Suprapubic skin (tissue), 4 donors: ENCODE data around the gene CFAP52. TPM values are rescaled to one million over a fixed set of nuclear protein-coding genes. Genes with fewer than 3 reads are reported as not detected.
"Not testable (repeated sequence)": the region's sequence is repeated elsewhere in the genome, so short reads cannot be mapped to it uniquely, and the experiment has no call there.

Source experiments
- DNase-seq, 2 donors: peaks; one replicate each; pipeline ENCODE4 v3.0.0-alpha.2; 2019; ENCODE audit warnings: low spot score in 2 of 2
- H3K27ac ChIP-seq: fragments of 200-600 bp; sonication (generic); one replicate; pipeline ENCODE4 v1.5.1; 2019
- H3K27me3 ChIP-seq: fragments of 200-600 bp; sonication (generic); one replicate; pipeline ENCODE4 v1.5.1; 2019
- H3K36me3 ChIP-seq: fragments of 200-600 bp; sonication (generic); one replicate; pipeline ENCODE4 v1.5.1; 2019
- H3K4me1 ChIP-seq: fragments of 200-600 bp; sonication (generic); one replicate; pipeline ENCODE4 v1.5.1; 2019
- H3K4me3 ChIP-seq: fragments of 200-600 bp; sonication (generic); one replicate; pipeline ENCODE4 v1.5.1; 2019; ENCODE audit warnings: mild to moderate bottlenecking
- H3K9me3 ChIP-seq: fragments of 200-600 bp; sonication (generic); one replicate; pipeline ENCODE4 v1.5.1; 2019
- CTCF ChIP-seq, 2 donors: fragments of 200-600 bp in 1 of 2; fragments of 450-650 bp in 1 of 2; sonication (generic) in 1 of 2; IDR thresholded peaks; one replicate each; pipeline ENCODE4 v1.5.1; 2016 to 2019; ENCODE audit warnings: antibody characterized with exemption in 2 of 2, mild to moderate bottlenecking in 1 of 2, moderate library complexity in 1 of 2
- EP300 ChIP-seq: sonication (generic); formaldehyde crosslinking; IDR thresholded peaks from one replicate; pipeline ENCODE4 v1.6.1; 2017; ENCODE audit warnings: antibody characterized with exemption
- POLR2A ChIP-seq, 2 donors: fragments of 450-650 bp; IDR thresholded peaks; one replicate each; pipeline ENCODE4 v1.6.1; 2017; ENCODE audit warnings: antibody characterized with exemption in 2 of 2, mild to moderate bottlenecking in 2 of 2, moderate library complexity in 2 of 2
- POLR2AphosphoS5 ChIP-seq, 3 donors: sonication (generic); formaldehyde crosslinking; IDR thresholded peaks; one replicate each; pipeline ENCODE4 v1.6.1; 2017; ENCODE audit warnings: antibody characterized with exemption in 3 of 3
- WGBS: methylation state at CpG from one replicate; pipeline ENCODE4 v1.1.5; 2018; 5-methylcytosine and 5-hydroxymethylcytosine counted together
- total RNA-seq, 4 donors: library from RNA; depleted of rRNA; stranded (reverse); fragments of >200 nt; gene quantifications; one replicate each; pipeline ENCODE4 v1.1.0, GENCODE V29; 2016

Gene CFAP52
- total RNA-seq, 4 donors from 2014 or later = not detected

DNA sequence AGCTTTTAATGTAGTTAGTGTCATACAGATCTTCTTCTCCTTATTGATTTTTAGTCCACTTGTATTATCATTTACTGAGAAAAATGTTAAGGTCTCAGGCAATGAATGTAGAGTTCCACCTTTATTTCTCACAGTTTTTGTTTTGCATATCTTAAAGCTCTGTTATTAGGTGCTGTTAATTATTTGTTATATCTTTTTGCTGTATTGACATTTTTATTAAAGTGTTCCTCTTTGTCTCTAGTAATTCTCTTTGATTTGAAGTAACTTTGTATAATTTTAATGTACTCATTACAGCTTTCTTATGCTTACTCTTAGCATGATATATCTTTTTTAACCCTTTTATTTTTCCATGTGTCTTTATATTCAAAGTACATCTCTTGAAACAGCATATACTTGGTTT, 46.5 kb downstream of the CFAP52 start:
- H3K4me1 ChIP-seq = no peaks in the 10 kb centered on the region
- H3K27ac ChIP-seq = no peak overlapping the region
- no peak overlapping the region for H3K4me3 ChIP-seq
- DNase-seq = no peak
- no peaks in the 10 kb centered on the region for H3K36me3 ChIP-seq
- no peaks in the 10 kb centered on the region for H3K27me3 ChIP-seq
- H3K9me3 ChIP-seq = peaks cover 10% of the 10 kb centered on the region
- TF ChIP-seq POLR2AphosphoS5 (IDR thresholded peaks at IDR 0.05) = no peak
- no peak for TF ChIP-seq CTCF (IDR thresholded peaks at IDR 0.05)
- no peak for TF ChIP-seq POLR2A (IDR thresholded peaks at IDR 0.05)
- TF ChIP-seq EP300 = no peak

DNA sequence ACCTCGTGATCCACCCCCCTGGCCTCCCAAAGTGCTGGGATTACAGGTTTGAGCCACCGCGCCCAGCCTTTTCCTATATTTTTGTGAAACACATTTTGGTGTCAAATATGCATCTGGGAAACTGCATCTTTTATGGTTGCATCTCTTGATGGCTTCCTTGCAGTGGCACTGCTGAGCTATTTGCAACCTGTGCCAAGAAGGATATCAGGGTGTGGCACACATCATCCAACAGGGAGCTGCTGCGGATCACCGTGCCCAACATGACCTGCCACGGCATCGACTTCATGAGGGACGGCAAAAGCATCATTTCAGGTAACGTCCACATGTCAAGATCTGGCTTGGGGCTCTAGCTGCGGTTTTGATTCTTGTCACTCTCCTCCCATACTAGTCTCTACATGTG, 52.1 kb downstream of the CFAP52 start:
- H3K36me3 ChIP-seq = no peaks in the 10 kb centered on the region
- H3K27me3 ChIP-seq = no peaks in the 10 kb centered on the region
- H3K4me1 ChIP-seq = no peaks in the 10 kb centered on the region
- no peak overlapping the region for H3K27ac ChIP-seq
- no peak for DNase-seq
- no peak overlapping the region for H3K4me3 ChIP-seq
- WGBS = 60% methylated on average over 10 of the region's 10 CpGs
- H3K9me3 ChIP-seq = peaks cover 8% of the 10 kb centered on the region
- no peak for TF ChIP-seq CTCF (IDR thresholded peaks at IDR 0.05)
- TF ChIP-seq EP300 = no peak
- TF ChIP-seq POLR2AphosphoS5 (IDR thresholded peaks at IDR 0.05) = no peak
- no peak for TF ChIP-seq POLR2A (IDR thresholded peaks at IDR 0.05)

DNA sequence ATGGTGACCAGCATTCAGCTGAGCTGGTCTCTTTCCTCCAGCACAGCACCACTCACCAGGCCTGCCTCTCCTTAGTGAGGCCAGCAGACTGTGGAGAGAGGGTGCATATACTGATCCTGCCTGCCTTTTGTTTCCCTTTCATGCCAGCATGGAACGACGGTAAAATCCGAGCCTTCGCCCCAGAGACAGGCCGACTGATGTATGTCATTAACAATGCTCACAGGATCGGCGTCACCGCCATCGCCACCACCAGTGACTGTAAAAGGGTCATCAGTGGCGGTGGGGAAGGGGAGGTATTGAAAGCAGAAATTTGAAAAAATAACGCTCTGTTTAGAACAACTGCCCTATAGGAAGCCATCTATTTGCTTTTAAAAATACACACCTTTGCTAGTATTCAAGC, 56.3 kb downstream of the CFAP52 start:
- 93% methylated on average over 11 of the region's 11 CpGs for WGBS
- H3K36me3 ChIP-seq = no peaks in the 10 kb centered on the region

DNA sequence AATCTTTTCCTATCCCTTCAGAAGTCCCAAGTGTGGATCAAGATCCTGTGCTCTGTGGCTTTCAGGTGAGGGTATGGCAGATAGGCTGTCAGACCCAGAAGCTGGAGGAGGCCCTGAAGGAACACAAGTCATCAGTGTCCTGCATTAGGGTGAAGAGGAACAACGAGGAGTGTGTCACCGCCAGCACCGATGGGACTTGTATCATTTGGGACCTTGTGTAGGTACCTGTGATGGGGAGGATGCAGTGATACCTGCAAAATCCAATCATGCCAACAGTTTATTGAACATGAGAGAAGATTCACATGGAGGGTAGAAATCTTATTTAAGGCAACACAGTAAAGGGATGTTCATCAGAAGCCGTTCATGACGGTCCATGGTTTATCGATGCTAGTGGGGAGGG, 58.9 kb downstream of the CFAP52 start:
- Histone ChIP-seq H3K9me3 (no peaks in the 10 kb centered on the region), H3K27ac (no peak overlapping the region), H3K4me3 (no peak overlapping the region), H3K4me1 (no peaks in the 10 kb centered on the region), H3K36me3 (no peaks in the 10 kb centered on the region), H3K27me3 (no peaks in the 10 kb centered on the region)
- 87% methylated on average over 6 of the region's 6 CpGs for WGBS
- TF ChIP-seq EP300 (no peak), POLR2AphosphoS5 (IDR thresholded peaks at IDR 0.05) (no peak), POLR2A (IDR thresholded peaks at IDR 0.05) (no peak), CTCF (IDR thresholded peaks at IDR 0.05) (no peak)
- DNase-seq = no peak

More for the DNA sequence above, 56.3 kb downstream of the CFAP52 start:
- H3K9me3 ChIP-seq = no peaks in the 10 kb centered on the region
- no peak for TF ChIP-seq EP300
- no peak for TF ChIP-seq POLR2AphosphoS5 (IDR thresholded peaks at IDR 0.05)
- no peak for TF ChIP-seq POLR2A (IDR thresholded peaks at IDR 0.05)
- no peak for TF ChIP-seq CTCF (IDR thresholded peaks at IDR 0.05)
- H3K4me3 ChIP-seq = no peak overlapping the region
- no peaks in the 10 kb centered on the region for H3K27me3 ChIP-seq
- no peak overlapping the region for H3K27ac ChIP-seq
- no peak for DNase-seq
- H3K4me1 ChIP-seq = no peaks in the 10 kb centered on the region

DNA sequence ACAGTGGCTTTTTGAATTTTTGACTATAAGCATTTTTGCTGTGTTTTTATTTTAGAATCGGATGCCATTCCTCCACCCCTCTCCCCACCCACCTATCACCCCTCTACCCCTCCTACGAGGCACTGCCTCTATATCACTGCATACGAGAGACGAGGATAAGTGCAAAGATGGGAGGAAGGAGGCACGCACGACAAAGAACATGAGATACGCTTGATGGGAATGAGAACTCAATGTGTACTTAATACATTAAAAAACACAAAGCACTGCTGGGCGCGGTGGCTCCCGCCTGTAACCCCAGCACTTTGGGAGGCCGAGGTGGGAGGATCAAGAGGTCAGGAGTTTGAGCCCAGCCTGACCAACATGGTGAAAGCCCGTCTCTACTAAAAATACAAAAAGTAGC, 60.1 kb downstream of the CFAP52 start:
- Histone ChIP-seq H3K4me1 (no peaks in the 10 kb centered on the region), H3K9me3 (no peaks in the 10 kb centered on the region), H3K36me3 (no peaks in the 10 kb centered on the region), H3K27ac (no peak overlapping the region), H3K4me3 (no peak overlapping the region), H3K27me3 (no peaks in the 10 kb centered on the region)
- 91% methylated on average over 12 of the region's 12 CpGs for WGBS
- DNase-seq = no peak
- no peak for TF ChIP-seq POLR2A (IDR thresholded peaks at IDR 0.05)
- TF ChIP-seq POLR2AphosphoS5 (IDR thresholded peaks at IDR 0.05) = no peak
- TF ChIP-seq EP300 = no peak
- no peak for TF ChIP-seq CTCF (IDR thresholded peaks at IDR 0.05)

DNA sequence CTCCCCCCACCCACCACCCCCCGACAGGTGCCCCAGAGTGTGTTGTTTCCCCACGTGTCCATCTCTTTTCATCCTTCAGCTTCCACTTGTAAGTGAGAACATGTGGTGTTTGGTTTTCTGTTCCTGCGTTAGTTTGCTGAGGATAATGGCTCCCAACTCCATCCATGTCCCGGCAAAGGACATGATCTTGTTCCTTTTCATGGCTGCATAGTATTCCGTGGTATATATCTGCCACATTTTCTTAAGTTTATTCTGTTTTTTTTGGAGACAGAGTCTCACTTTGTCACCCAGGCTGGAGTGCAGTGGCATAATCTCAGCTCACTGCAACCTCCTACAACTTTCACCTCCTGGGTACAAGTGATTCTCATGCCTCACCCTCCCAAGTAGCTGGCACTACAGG, 63.9 kb downstream of the CFAP52 start:
- 92% methylated on average over 5 of the region's 5 CpGs for WGBS
- peaks cover 12% of the 10 kb centered on the region for H3K4me1 ChIP-seq
- not testable (repeated sequence) for H3K27me3 ChIP-seq, H3K27ac ChIP-seq, H3K36me3 ChIP-seq, DNase-seq, H3K4me3 ChIP-seq, H3K9me3 ChIP-seq
